PC-3 (cell line): Measurements from ENCODE around the gene KAT2A. TPM values are rescaled to one million over a fixed set of nuclear protein-coding genes. Genes with fewer than 3 reads are reported as not detected.
"Not testable (repeated sequence)": the region's sequence is repeated elsewhere in the genome, so short reads cannot be mapped to it uniquely, and the experiment has no call there.

Experiments used
- ATAC-seq: fragments of 200-7000 bp; cut with Tn5 transposase; 2 replicates; pipeline ENCODE4 v1.9.1; 2020; ENCODE audit warnings: mild to moderate bottlenecking, moderate library complexity
- BruUV-seq: library from RNA; stranded (reverse); fragments of 400-500 nt; replicated peaks from 2 replicates; lab custom pipeline; 2021; lab: Mats Ljungman, UMichigan
- CTCF ChIA-PET: fragments of 300-600 bp; sonication (Branson Sonifier 250); formaldehyde crosslinking; loops from one replicate; lab custom pipeline; 2022; ENCODE audit warnings: antibody characterized with exemption; lab: Charles Lee
- POLR2A ChIA-PET: fragments of 300-600 bp; sonication (Branson Sonifier 250); formaldehyde crosslinking; loops from one replicate; lab custom pipeline; 2022; ENCODE audit warnings: antibody characterized with exemption; ENCODE audit not compliant: unreplicated experiment; lab: Charles Lee
- DNase-seq: peaks from one replicate; pipeline ENCODE4 v3.0.0-alpha.2; 2015
- H2AFZ ChIP-seq: fragments of 300-600 bp; sonication (generic); 2 replicates; pipeline ENCODE4 v1.6.0; 2016; ENCODE audit warnings: antibody characterized with exemption, low read length
- H3F3A ChIP-seq: fragments of 300-600 bp; sonication (generic); one replicate; pipeline ENCODE4 v1.6.0; 2017; ENCODE audit warnings: antibody characterized with exemption, low read length, control low read depth, mild to moderate bottlenecking; ENCODE audit not compliant: unreplicated experiment
- H3K27ac ChIP-seq: fragments of 300-600 bp; sonication (generic); 2 replicates; pipeline ENCODE4 v1.5.1; 2016; ENCODE audit warnings: mild to moderate bottlenecking, low read length
- H3K27me3 ChIP-seq: fragments of 300-600 bp; sonication (generic); 2 replicates; pipeline ENCODE4 v1.6.1; 2016; ENCODE audit warnings: low read length, mixed read lengths
- H3K36me3 ChIP-seq: fragments of 300-600 bp; sonication (generic); 2 replicates; pipeline ENCODE4 v1.6.1; 2016; ENCODE audit warnings: low read depth, mixed run types, low read length, mixed read lengths
- H3K4me1 ChIP-seq: fragments of 300-600 bp; sonication (generic); 2 replicates; pipeline ENCODE4 v1.5.1; 2016; ENCODE audit warnings: low read length; ENCODE audit not compliant: insufficient read depth
- H3K4me2 ChIP-seq: fragments of 300-600 bp; sonication (generic); 2 replicates; pipeline ENCODE4 v1.6.0; 2016; ENCODE audit warnings: low read length
- H3K4me3 ChIP-seq: fragments of 300-600 bp; sonication (generic); 2 replicates; pipeline ENCODE4 v1.5.1; 2016; ENCODE audit warnings: mild to moderate bottlenecking, low read length, mixed read lengths
- H3K79me2 ChIP-seq: fragments of 300-600 bp; sonication (generic); 2 replicates; pipeline ENCODE4 v1.6.1; 2017; ENCODE audit warnings: low read length, mixed read lengths
- H3K9ac ChIP-seq: fragments of 300-600 bp; sonication (generic); 2 replicates; pipeline ENCODE4 v1.6.0; 2016; ENCODE audit warnings: mild to moderate bottlenecking, low read length
- H3K9me2 ChIP-seq: fragments of 300-600 bp; sonication (generic); replicated peaks from 2 replicates; pipeline ENCODE4 v1.6.1; 2016; ENCODE audit warnings: mixed run types, low read length, mixed read lengths
- H3K9me3 ChIP-seq: fragments of 300-600 bp; sonication (generic); 2 replicates; pipeline ENCODE4 v1.6.1; 2016; ENCODE audit warnings: low read length, mixed read lengths
- H4K20me1 ChIP-seq: fragments of 300-600 bp; sonication (generic); 2 replicates; pipeline ENCODE4 v1.6.1; 2016; ENCODE audit warnings: low read length, mixed read lengths
- EZH2 ChIP-seq: fragments of 300-600 bp; sonication (generic); IDR thresholded peaks from one replicate; pipeline ENCODE4 v1.6.1; 2017; ENCODE audit warnings: antibody characterized with exemption, mild to moderate bottlenecking, low read length; ENCODE audit not compliant: unreplicated experiment
- EZH2phosphoT487 ChIP-seq: fragments of 300-600 bp; sonication (generic); IDR thresholded peaks from 2 replicates; pipeline ENCODE4 v1.6.1; 2018; ENCODE audit warnings: mild to moderate bottlenecking, antibody characterized with exemption, low read length, borderline replicate concordance
- intact Hi-C: fragments of 100-400 bp; cut with micrococcal nuclease; formaldehyde crosslinking; loops from 2 replicates; pipeline ENCODE4 v1.9.0; 2023
- total RNA-seq: library from RNA; depleted of rRNA; stranded (reverse); fragments of >200 nt; gene quantifications from 2 replicates; pipeline ENCODE4 v1.2.3, GENCODE V29; 2014
- TF ChIP-seq, protein P1 (sequence below): fragments of 300-600 bp; sonication (generic); conservative IDR thresholded peaks from 2 replicates; pipeline ENCODE4 v1.5.1; 2017; ENCODE audit warnings: antibody characterized with exemption, low read depth, mild to moderate bottlenecking, low read length

The KAT2A gene
- total RNA-seq, 1 experiment from 2014 or later = not detected

DNA sequence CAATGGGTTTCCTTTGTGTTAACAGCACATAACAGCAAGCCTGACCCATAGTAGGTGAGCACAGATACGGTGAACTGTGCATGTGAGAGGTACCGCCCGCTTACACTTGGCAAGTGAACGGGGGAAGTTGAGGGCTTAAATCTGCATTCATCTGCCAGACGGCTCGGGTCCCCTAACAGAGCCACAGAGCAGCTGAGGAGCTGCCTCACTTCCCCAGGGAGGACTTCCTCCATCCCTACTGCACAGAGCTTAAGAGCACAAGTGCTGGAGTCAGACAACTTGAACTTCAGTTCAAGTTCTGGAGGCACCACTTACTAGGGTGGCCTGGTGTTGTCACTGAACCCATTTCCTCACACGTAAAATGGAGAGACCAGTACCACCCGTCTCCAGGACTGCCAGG lies 20.2 kb upstream of the KAT2A start:
- Histone ChIP-seq H3K79me2 (no peaks in the 10 kb centered on the region), H4K20me1 (no peaks in the 10 kb centered on the region), H3K9me2 (no peaks in the 10 kb centered on the region), H3K9me3 (no peaks in the 10 kb centered on the region), H3K27me3 (no peaks in the 10 kb centered on the region), H3K4me1 (no peaks in the 10 kb centered on the region), H3K36me3 (no peaks in the 10 kb centered on the region), H3K9ac (no peak overlapping the region), H3K4me2 (no peak overlapping the region), H3K27ac (no peak overlapping the region), H3F3A (no peaks in the 10 kb centered on the region), H3K4me3 (no peak overlapping the region), H2AFZ (no peak overlapping the region)
- no peak for TF ChIP-seq EZH2phosphoT487
- no peak for TF ChIP-seq EZH2
- TF ChIP-seq, protein P1, sequence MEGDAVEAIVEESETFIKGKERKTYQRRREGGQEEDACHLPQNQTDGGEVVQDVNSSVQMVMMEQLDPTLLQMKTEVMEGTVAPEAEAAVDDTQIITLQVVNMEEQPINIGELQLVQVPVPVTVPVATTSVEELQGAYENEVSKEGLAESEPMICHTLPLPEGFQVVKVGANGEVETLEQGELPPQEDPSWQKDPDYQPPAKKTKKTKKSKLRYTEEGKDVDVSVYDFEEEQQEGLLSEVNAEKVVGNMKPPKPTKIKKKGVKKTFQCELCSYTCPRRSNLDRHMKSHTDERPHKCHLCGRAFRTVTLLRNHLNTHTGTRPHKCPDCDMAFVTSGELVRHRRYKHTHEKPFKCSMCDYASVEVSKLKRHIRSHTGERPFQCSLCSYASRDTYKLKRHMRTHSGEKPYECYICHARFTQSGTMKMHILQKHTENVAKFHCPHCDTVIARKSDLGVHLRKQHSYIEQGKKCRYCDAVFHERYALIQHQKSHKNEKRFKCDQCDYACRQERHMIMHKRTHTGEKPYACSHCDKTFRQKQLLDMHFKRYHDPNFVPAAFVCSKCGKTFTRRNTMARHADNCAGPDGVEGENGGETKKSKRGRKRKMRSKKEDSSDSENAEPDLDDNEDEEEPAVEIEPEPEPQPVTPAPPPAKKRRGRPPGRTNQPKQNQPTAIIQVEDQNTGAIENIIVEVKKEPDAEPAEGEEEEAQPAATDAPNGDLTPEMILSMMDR = no peak
- ChIA-PET CTCF (no interaction called here), POLR2A (no interaction called here)
- no TSS peak for BruUV-seq
- intact Hi-C loops = no loop called here
- DNase-seq (no peak), ATAC-seq (no peak)

DNA sequence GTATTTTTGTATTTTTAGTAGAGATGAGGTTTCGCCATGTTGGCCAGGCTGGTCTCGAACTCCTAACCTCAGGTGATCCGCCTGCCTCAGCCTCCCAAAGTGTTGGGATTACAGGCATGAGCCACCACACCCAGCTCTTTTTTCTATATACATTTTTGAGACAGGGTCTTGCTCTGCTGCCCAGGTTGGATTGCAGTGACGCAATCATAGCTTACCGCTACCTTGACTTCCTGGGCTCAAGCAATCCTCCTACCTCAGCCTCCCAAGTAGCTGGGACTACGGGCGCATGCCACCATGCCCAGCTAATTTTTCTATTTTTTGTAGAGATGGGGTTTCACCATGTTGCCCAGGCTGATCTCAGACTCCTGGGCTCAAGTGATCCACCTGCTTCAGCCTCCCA lies 19.5 kb upstream of the KAT2A start:
- H2AFZ ChIP-seq, H3K27me3 ChIP-seq, ATAC-seq, DNase-seq, H3K27ac ChIP-seq, H3K36me3 ChIP-seq, H3K4me1 ChIP-seq, H4K20me1 ChIP-seq, H3K4me3 ChIP-seq, POLR2A ChIA-PET, H3K4me2 ChIP-seq, BruUV-seq, H3F3A ChIP-seq, H3K9me2 ChIP-seq, H3K9ac ChIP-seq, intact Hi-C loops, H3K9me3 ChIP-seq, CTCF ChIA-PET, H3K79me2 ChIP-seq: not testable (repeated sequence)

DNA sequence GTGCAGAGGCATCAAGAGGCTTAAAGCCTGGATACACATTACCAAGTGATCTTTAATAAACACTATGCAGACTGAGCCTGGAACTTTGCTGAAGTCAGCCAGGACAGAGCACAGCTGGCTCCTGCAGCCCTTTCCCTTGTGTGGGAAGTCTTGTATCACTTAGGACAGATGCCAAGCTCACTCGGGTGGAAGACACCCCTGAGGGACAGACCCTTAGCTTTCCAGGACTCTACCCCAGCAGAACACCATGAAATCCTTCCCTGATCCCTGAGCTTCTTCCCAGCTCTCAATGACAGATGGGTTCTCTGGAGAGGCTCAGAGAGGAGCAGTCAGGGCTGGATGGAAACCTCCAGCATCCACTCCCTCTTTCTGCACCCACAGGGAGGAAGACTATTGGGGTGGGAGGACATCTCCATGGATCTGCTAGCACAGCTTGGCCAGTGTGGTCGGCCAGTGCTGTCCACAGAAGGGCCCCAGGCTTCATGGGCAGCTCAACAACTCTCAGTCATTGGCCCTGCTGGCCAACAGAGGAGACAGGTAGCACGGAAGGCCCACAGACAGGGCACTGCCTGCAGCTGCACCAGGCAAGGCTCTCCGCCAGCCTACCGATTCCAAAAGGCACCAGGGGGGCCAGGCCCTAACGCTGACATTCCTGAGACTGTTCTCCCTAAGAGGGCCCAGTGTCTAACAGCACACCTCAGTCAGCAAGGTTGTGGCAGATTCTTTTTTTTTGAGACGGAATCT lies 17.8 kb upstream of the KAT2A start:
- intact Hi-C loops = no loop called here
- no peak for ATAC-seq
- no peaks in the 10 kb centered on the region for H3K36me3 ChIP-seq

More for the DNA sequence above, 17.8 kb upstream of the KAT2A start:
- H3K4me1 ChIP-seq = no peaks in the 10 kb centered on the region
- no peak overlapping the region for H3K9ac ChIP-seq
- ChIA-PET POLR2A (no interaction called here), CTCF (no interaction called here)
- H3K79me2 ChIP-seq = no peaks in the 10 kb centered on the region
- no peak for DNase-seq
- H3K9me2 ChIP-seq = no peaks in the 10 kb centered on the region
- no peaks in the 10 kb centered on the region for H4K20me1 ChIP-seq
- TF ChIP-seq EZH2phosphoT487 (no peak), EZH2 (no peak)
- TF ChIP-seq, protein P1 = no peak
- BruUV-seq = no TSS peak
- no peaks in the 10 kb centered on the region for H3F3A ChIP-seq
- no peak overlapping the region for H3K27ac ChIP-seq
- H3K27me3 ChIP-seq = no peaks in the 10 kb centered on the region
- no peak overlapping the region for H2AFZ ChIP-seq
- H3K4me3 ChIP-seq = no peak overlapping the region
- H3K9me3 ChIP-seq = no peaks in the 10 kb centered on the region
- no peak overlapping the region for H3K4me2 ChIP-seq
